HG02852 (cell line): ENCODE measurements around the gene SLC6A3.

ENCODE experiments used
- ATAC-seq: cut with Tn5 transposase; IDR thresholded peaks from one replicate; pipeline ENCODE4 v1.9.1; 2021; ENCODE audit warnings: mild to moderate bottlenecking, moderate library complexity; ENCODE audit not compliant: unreplicated experiment

The SLC6A3 gene

DNA sequence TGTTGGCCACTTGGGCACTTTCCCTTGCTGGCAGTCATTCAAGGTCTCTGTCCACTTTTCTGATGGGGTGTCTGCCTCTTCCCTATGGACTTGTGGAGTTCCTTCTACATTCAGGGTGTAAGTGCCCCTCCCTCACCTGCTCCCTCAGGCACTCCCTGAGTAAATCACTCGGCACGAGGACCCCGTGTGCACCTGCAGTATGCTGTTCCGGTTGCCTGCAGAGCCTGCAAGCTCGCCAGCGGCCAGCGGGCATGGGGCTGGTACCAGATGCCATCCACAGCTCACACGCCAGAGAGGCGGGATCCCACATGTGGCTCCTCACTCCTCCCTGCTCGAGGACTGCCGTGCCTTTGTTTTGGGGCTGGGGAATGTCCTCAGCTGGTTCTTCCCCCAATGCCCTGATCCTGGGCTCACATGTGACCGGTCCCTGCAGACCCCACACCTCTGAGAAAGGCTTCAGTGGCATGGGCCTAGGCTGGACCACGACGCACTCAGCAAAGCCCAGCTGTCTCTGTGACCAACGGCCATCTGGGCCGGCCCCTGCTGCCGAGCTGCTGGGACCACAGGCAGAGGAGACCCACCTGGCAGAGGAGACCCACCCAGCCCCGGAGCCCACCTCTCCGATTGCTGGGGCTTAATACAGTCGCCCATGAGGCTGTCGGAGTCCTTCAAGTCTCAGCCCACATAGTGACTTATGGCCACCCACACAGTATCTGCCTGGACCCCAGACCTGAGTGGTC, 54.2 kb downstream of the SLC6A3 start:
- ATAC-seq, result no peak

DNA sequence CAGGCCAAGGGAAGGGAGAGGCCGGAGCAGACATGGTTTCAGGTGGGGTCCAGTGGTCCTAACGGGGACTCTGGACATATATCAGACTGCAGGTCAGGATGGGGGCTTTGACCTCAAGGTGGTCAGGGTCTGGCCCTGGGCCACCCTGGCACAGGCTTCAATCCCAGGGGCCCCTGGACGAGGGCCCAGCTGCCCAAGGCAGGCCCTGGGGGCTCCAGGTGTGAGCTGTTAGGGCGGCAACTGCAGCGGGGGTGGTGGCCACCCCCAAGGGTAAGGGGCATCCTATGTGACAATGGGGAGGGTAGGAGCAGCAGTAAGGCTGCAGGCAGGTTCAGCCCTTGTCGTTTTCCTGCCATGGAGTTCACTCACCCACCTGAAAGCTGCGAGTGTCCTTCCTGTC, 54.9 kb downstream of the SLC6A3 start:
- no peak for ATAC-seq

DNA sequence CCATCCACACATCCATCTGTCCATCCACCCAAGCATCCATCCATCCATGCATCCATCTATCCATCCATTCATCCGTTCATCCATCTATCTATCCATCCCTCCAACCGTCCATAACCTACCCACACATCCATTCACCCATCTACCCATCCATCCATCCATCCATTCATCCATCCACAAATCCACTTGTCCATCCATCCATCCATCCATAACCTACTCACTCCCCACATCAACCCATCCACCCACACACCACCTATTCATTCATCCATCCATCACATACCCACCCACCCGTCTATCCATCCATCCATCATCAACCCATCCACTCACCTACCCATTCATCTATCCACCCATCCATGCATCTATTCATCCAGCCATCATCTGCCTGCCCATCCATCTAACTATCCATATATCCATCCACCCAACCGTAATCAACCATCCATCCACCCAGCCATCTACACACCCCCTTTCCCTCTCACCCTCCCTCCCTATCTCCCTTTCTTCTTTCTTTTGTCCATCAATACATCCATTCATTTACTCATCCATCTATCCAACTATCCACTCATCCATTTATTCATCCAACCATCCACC, 56.8 kb downstream of the SLC6A3 start:
- no peak for ATAC-seq

DNA sequence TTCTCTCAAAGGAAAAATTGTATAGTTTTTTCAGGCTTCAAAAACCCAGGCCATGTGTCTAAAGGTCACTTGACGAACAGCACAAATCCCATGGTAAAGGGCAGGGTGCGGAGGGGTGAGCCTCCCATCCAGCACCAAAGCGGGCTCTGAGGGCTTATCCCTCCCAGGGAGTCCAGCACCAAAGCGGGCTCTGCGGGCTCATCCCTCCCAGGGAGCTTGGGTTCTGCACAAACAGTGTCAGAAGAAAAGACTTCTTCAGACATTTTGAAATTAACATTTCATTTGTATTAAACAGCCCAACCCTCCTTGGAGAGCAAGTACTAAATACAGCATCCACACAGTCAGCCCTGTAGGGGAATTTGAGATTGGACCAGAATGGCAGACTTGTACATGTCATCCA, 57.4 kb downstream of the SLC6A3 start:
- ATAC-seq, result no peak

DNA sequence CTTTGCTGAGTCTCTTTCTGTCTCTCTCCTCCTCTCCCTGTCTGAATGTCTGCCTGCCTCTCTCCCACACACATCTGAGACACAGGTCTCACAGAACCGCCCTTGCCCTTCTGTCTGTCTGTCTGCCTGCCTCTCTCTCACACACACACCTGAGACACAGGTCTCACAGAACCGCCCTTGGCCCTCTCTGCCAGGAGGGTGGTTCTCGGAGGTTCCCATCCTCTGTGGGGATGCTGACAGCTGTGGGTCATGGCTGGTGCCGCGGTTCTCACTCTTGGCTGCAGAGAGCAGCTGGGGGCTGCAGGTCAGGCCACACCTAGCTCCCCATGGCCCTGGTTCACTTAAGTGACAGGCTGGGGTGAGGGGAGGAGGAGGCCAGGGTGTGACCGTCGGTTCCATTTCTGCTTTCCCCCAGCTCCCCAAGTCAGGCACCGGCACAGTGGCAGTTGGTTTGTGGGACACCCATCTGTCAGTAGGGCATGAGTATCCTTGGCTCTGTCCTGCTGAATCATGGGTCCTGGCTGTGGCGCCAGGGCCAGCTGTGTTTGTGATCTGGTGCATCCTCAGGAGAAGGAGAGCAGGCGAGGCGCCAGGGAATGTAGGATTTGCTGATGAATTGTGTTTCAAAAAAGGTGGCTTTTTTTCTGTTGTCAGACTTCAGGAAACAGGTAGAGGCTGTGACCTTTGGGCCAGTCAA, 58.0 kb downstream of the SLC6A3 start:
- no peak for ATAC-seq

DNA sequence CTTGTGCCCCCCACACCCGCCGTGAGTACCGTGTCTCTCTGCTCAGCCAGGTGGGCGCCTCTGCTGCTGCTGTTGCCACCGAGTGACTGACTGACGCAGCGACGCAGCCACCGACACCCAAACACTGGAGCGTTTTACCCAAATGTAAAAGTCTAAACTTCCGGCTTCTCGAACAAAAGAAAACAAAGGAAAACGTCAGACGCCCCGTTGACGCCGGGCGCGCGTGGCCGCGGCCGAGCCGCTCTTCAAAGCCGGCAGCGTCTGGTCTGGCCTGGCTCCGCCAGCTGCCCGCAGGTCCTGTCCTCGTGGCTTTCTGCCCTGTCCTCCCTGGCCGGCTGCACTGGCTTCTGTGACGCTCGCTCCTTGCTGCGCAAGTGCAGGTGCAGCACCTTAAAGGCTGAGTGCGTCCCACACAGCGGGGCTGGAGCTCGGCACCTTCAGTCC, 58.9 kb downstream of the SLC6A3 start:
- ATAC-seq, result peak; percentile 46

DNA sequence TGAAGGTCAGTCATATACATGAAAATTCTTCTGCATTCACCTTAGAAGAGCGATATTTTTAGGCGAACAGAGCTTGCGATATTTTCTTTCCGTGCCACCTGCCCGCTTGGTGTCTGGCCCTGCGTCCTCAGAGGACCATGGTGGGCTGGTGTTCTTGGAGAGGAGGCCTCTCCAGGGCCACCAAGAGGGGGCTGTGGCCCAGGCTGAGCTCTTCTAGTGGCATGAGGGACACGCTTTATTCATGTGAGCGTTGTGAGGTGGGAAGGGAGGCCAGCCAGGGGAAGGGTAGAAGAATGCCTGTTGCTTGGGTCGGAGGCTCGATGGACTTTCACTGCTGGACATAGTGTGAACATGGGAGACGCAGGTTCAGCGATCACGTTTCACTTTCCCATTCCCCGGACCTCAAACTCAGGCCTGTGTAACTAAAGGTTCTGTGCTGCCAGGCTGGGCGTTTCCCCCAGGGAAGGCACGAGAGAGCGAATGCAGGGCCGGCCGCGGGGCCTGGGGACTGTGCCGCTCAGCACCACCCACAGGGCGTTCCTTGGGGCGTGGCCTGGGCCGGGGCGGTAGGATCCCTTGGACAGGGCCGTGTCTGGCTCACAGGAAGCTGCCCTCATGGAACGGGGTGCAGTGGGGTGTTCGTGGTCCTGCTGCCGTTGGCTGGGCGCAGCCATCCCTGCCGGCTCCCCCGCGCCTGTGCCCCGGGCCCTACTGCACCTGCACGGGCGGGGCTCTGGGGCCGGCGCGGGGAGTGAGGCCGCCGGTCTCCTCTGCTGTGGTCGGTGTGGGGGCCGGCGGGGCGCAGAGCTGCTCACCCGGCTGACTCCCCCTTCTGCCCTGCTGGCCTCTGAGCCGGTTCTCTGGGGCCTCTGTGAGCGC, 59.6 kb downstream of the SLC6A3 start:
- ATAC-seq, result peak; percentile 94

DNA sequence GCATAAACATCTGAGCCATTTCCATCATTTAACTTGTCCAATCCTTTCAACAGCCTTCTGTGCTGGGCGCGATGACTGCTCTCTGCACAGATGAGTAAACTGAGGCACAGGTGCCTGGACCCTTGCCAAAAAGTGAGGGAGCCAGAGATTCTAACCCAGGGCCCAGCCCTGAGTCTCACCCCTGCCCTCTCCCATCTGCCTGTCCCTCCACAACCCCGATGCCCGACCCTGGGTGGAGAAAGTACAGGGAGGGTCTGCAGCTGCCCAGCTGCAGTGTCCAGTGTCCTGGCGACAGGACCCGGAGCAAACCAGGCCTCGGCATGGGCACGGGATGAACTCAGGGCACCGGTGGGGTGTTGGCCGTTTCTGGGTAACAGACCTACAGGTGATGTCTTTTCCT, 60.7 kb downstream of the SLC6A3 start:
- no peak for ATAC-seq

DNA sequence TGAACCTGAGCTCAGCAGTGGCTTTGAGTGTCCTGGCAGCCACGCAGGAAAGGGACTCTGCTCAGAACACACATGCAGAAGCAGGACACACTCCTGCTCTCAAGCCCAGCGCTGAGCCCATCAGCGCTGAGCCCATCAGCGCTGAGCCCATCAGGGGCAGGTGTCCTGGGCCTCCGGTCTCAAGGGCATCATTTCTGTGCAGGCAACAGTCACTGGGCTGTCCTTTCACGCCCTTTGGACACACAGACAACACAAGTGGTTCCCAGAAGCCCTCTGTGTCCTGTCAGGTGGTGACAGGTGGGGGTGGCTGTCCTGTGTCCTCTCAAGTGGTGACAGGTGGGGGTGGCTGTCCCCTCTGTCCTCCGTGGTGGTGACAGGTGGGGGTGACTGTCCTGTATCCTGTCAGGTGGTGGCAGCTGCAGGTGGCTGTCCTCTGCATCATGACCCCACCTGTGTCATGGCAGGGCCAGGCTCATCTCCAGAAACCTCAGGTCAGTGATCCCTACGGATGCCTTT, 61.3 kb downstream of the SLC6A3 start:
- ATAC-seq, result no peak

DNA sequence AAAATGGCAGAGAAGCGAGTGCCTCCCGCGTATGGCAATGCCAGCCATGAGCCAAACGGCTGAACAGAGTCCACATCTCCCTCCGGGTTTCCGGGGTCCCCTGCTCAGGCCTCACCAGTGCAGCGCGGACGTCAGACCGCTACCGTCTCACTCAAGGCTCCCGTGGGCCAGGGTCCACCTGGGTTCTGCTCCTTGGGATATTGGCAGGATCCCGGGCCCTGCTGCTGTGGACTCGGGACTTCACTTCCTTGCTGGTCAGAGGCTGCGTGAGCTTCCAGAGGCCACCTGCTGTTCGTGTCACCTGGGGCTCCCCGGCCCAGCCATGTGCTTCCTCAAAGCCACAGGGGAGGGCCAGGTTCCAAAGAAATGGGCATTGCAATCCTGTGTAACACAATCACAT, 61.9 kb downstream of the SLC6A3 start:
- ATAC-seq, result no peak

DNA sequence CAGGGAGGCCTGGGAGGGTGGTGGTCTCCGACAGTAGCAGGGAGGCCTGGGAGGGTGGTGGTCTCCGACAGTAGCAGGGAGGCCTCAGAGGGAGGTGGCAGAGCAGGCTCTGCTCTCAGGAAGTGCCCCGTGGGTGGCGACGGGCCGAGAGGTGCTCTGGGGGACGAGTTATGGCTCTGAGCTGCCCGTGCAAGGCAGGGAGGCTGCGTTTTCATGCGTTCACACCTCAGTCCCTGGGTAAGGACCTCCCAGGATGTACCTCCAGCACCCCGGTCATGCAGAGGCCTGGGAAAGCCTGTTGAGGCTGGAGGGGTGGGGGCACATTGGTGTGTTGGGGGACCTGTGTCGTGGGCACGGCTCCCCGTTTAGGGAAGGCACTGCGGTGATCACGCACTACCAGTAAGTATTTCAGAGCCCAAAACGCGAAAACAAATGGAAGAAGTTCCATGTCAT, 63.0 kb downstream of the SLC6A3 start:
- no peak for ATAC-seq

DNA sequence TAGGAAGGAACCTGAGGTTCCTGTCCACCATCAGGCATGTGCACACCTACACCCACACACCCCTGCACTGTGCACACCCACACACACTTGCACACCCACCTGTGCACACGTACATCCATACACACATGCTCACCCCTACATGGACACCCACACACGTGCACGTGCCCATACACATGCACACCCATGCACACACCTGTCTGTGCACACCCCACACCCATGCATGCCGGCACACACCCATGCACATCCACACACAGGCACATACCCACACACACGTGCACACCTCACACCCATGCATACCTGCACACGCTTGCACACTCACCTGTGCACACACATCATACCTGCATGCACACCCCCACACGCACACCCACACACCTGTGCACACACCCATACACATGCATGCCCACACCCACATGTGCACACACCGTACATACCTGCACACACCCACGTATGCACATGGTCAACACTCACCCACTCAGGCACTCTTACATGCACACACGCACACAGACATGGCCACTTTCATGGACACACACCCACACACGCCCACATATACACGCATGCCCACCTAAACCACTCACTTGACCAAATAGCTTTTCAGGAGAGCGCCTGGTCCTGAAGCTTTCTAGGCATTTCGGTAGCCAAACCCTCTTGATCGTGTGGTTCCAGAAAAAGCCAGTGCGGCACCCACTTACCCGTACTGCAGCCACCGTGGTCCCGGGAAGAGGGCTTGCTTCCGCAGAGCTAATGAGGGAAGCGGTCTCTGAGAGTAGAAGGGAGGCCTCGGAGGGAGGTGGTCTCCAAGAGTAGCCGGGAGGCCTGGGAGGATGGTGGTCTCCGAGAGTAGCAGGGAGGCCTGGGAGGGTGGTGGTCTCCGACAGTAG, 63.6 kb downstream of the SLC6A3 start:
- no peak for ATAC-seq

DNA sequence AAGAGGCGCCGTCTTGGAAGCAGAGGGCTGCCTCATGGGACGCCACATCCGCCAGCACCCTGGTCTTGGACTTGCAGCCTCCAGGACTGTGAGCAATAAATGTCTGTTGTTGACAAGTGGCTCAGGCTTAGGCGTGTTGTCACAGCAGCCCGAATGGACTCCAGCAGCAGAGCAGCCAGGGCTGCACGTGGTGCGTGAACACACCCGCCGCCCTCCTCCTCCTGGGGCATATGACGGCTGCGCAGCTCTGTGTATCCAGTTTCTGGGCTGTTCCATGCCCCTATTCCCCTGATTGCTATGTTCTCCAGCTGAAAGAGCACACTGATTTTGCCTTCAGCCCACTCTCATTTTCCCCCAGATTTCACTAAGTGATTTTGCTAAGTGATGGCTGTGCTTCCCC, 64.3 kb downstream of the SLC6A3 start:
- no peak for ATAC-seq

DNA sequence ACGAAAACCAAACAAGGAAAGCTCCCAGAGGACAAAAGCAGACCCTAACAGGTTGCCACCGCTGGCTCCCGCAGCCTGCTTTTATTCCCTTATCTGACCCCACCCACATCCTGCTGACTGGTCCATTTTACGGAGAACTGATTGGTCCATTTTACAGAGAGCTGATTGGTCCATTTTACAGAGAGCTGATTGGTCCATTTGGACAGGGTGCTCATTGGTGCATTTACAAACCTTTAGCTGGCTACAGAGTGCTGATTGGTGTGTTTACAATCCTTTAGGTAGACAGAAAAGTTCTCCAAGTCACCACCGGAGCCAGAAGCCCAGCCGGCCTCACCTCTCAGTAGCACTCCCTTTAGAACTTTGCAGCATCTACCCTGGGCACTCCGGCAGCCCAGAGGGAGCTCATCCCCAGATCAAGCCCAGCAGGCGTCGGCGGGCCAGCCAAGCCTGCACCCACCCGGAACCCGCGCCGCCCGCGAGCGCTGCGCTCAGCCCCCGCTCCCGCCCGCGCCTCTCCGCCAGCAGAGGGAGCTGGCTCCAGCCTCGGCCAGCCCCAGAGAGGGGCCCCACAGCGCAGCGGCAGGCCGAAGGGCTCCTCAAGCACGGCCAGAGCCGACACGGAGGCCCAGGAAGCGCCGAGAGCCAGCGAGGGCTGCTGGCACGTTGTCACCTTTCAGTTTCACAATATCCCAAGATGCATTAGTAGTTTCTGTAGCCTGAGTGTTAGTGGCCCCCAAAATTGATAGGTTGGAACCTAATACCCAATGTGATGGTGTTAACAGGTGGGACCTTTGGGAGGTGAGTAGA, 65.0 kb downstream of the SLC6A3 start:
- peak; percentile 82 for ATAC-seq

DNA sequence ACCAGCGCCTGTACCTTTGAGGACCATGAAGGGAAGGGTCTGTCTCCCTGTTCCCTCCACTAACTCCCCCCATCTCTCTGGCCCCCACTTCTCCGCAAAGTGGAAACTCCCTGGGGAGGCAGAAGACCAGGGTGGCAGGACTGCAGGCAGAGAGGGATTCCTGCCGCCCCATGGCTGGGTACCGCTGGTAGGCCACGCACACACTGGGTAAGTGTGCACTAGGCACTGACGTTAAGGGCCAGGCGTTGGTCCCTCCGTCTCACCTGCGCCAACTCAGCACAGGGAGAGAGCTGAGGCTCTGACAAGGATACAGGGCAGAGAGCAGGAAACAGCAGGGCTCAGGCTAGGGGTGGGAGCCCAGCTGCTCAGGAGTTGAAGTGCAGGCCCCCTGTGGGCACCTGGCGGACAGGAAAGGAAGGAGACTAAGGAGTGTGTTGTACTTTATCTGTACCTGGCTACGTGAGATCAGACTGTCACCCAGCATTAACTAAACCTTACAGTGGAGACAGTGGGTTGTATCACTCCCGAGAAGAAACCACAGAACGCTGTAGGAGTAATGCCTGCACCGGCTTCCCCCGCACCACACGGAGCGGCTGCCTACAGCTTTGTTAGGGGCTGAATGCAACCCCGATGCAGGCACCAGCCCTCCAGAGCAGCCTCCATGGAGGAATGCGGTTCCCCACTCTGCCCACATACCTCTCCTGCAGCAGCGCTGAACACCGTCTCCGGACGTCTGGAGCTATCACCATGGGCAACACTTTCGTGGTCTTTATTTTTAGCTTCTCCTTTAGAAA, 66.2 kb downstream of the SLC6A3 start:
- ATAC-seq, result no peak

DNA sequence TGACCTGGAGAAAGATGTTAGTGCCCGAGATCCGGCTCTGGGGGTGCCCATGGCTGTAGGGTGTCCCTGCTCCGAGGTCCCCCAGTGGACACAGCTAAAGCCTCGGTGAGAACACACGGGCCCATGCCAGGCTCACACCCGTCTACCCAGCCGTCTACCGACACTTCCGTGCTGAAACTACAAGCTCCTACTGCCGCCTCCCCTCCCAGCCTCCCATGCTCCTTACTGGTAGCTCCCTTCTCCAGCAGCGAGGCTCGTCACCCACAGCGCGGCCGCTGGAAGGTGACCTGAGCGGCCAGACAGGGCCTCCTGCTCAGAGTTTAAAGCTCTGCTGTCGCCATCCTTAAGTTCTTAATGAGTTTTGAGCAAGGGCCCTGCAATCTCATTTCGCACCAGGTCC, 67.1 kb downstream of the SLC6A3 start:
- ATAC-seq, result no peak

DNA sequence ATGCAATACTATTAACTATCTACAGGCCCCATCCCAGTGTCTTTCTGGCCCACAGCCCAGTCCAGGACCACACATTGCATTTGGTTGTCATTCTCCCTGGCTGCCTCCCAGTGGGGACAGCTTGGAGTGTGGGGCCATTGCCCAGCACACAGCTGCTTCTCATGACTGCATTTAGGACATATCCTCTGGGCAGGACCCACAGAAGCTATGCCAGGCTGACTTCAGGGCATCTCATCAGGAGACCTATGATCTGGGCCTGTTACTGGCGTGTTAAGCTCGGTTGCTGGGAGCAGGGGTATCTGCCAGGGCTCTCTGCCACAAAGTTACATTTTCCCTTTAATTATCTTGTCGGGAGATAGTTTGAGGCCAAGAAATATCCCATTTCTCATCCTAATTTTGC, 68.3 kb downstream of the SLC6A3 start:
- no peak for ATAC-seq
